Measurements from ENCODE around the gene CYB5D1.

CYB5D1 gene

GRCh38 chr17:7885367-7886226 is 27.8 kb downstream of the CYB5D1 start:
- peak in 15 of 51 donors; percentile 18 to 63 (median 37) for DNase-seq

DNA sequence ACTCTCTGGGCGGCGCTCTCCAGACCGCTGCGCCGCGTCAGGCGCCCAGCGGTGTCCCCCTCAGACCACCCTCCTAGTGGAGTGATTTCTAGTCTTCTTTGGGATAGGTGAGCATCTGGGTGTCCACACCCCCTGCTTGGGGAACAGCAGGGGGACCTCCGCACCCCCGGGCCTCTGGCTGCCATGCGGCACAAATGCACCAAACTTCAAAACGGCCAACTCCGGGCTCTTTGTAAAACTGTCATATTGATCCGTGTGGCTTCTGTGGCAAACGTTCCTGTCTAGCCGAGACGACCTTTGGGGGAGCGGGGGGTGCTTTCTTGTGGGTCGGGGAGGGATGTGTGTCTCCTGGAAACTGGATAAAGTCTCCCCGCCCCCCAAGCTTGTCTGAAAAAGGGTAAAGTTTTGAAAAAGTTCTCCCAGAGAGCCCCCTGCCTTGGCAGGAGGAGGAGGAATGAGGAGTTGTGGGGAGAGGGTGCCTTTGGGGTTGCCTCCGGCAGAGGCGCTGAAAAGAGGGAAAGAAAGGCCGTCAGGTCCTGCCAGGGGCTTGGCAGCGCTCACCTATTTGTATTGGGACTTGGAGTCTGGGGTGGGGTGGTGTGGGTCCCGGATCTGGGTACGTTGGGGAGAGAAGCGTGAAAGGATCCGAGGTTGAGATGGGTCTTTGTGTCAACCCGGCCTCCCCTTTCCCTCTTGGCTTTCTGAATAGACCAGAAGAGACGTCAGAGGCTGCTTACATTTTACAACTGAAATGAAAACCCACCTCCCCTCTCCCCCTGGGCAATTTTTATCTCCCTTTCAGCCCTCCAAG is 28.6 kb downstream of the CYB5D1 start:
- DNase-seq = peak in 7 of 51 donors; percentile 7 to 62 (median 36)

DNA sequence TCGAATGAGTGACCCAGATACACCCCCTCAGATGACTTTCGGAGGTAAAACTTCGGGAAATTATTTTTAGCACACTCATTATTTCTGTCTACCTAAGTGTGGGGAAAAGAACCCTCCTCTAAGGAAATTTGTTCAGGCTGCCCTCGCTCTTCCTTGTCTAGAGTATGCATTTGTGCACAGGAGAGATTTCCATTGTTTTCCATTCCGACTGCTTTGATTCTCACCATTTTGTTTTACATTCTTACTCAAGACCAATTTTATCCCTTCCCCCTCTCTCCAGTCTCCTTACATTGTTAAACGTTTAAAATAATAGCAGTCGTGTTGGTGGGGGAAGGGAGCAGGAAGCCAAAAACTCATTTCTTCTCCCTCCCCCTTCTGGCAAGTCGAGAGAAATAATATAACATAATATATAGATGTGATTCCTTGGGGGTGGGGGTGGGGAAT is 29.3 kb downstream of the CYB5D1 start:
- no peak for DNase-seq

DNA sequence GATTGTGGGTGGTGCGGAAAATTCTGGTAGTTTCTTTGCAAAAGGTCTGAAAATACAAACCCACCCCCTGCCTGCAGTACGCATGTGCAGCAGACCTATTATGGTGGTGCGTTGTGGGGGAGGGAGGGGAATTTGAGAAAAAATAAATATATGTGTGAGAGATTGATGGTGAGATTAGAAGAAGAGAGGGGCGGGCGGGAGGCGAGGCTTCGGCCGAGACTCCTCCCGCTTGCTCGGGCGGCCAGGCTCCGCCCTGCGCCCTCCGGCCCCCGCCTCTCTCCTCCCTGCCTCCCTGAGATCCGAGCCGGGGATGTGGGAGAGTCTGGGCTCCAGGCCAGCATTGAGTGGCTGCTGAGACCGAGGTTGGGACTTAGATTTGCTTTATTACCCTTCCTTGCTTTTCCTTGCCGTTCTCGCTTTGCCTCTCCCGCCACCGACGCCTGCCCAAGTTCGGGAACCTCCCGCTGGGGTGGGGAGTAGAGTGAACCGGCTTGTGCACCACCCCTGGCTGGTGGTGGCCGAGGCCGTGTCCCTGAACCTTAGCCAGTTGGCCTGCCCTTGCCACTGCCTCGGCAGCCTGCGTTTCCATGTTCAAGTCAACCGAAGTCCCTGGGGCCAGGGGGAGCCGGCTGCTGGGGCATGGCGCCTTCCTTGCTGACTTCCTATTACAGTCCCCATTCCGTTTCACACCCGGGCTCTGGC is 29.8 kb downstream of the CYB5D1 start:
- DNase-seq = peak in 49 of 51 donors; percentile 28 to 91 (median 83)

DNA sequence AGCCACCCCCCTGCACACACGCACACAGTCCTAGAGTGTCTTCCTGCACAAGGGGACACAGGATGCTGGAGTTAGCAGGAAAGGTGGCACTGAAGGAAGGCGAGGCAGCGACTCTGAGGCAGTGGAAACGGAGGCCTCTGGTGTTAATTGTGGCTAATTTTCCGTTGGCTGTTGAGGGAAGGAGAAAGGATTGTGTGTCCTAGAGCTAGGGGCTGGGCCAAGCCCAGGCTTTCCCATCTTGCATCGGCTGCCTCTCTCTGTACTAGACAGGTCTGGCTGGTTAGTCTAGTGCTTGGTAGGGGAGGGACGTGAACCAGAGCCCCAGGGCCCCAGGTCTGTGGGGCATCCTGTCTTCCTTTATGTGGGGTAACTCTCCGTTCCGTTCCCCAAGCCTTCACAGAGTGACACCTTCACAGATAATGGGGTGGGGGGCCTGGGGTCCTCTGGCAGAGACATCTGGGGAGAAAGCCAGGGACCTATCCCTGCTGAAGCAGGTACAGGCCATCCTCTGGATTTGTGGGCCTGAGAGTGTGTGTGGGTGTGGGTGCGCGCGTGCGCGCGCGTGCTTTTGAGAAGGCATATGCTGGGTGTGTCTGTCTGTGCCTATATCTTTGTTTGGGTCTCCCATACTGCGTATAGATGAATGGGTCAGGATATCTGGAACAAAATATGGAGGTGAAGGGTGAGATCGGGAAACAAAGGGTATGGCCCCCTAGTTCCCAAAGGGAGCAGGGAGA is 30.5 kb downstream of the CYB5D1 start, which contains the start of gene CHD3:
Gene CHD3 (plus strand): TSS at position 606 of the 737 bp plus-strand sequence. CDS start 212 bp downstream, outside the sequence.
- peak in 2 of 51 donors; percentile 43 to 50 for DNase-seq

DNA sequence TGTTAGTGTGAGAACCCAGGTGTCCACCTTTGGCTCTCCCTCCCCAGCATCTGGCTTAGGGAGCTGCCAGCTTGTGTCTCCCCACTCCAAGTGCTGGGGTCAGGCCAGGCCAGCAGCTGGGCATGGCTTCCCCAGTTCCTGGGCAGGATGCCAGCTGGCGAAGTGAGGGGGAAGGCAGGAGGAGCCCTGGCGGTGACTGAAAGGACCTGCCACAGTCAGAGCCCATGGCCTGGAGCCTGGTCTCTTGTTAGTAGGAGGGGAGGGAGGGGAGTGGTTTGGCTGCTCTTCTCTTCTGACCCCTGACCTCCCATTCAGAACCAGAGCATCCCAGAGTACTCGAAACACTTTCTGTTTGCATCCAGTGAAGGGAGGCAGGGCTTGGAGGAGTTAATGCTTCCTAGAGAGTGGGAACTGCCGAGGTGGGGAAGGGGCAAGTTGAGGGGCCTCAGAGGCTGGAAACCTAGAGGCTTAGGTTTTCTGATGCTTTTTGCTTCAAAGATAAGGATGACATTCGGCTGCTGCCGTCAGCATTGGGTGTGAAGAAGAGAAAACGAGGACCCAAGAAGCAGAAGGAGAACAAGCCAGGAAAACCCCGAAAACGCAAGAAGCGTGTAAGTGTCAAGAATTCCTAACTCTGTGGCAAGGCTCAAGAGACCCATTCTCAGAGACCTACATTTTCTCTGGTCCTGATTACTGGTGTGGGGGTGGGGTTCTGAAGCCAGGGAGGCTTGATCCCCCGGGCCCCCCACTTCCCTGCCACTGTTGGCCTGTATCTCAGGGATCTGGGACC is 31.6 kb downstream of the CYB5D1 start:
- DNase-seq = peak; percentile 38 to 99 (median 95)

DNA sequence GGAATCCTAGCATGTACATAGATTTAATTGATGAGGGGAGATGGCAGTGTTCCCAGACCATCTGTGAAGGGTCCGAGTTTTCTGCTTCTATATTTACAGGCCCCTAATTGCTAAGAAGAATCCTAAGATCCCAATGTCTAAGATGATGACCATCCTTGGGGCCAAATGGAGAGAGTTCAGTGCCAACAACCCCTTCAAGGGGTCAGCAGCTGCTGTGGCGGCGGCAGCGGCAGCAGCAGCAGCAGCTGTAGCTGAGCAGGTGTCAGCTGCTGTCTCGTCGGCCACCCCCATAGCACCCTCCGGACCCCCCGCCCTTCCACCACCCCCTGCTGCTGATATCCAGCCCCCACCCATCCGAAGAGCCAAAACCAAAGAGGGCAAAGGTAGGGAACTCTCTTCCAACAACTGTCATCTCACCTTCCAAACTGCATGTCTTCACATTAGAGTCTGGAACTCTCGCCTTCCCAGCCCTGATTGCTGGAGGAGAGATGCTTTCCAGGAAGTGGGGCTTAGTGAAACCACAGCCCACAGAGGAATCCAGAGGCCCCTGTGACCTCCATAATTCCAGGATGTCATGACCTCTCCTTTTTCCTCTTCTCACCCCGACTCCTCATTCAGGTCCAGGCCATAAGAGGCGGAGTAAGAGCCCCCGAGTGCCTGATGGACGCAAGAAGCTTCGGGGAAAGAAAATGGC is 35.5 kb downstream of the CYB5D1 start:
- no peak for DNase-seq

DNA sequence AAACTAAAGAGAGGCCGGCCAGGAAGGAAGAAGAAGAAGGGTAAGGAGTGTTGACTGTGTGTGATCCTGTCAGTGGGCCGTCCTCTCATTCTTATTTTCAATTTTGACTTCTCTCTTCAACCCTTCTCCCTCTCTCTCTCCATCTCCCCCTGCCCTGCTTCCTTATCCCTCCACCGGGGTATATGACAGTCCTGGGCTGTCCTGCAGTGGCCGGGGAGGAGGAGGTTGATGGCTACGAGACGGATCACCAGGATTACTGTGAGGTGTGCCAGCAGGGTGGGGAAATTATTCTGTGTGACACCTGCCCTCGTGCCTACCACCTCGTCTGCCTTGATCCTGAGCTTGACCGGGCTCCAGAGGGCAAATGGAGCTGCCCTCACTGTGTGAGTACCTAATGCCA is 36.4 kb downstream of the CYB5D1 start:
- DNase-seq = no peak

DNA sequence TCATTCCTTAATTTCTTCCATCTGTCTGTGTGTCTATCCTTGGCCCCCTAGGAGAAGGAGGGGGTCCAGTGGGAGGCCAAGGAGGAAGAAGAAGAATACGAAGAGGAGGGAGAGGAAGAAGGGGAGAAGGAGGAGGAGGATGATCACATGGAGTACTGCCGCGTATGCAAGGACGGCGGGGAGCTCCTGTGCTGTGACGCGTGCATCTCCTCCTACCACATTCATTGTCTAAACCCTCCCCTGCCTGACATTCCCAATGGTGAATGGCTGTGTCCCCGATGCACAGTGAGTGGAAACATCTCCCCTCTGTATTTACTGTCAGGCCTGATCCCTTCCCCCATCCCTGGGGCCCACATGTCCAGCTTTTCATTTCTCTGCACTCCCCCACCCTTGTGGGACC is 37.1 kb downstream of the CYB5D1 start:
- DNase-seq = no peak

GRCh38 chr17:7897090-7897489 is 39.3 kb downstream of the CYB5D1 start:
- DNase-seq = no peak

- peak in 8 of 51 donors; percentile 9 to 69 (median 34) for DNase-seq
Measured at GRCh38 chr17:7897773-7898172, 40.0 kb downstream of the CYB5D1 start.

GRCh38 chr17:7903154-7904103 is 45.6 kb downstream of the CYB5D1 start:
- peak in 4 of 51 donors; percentile 3 to 33 (median 22) for DNase-seq

DNA sequence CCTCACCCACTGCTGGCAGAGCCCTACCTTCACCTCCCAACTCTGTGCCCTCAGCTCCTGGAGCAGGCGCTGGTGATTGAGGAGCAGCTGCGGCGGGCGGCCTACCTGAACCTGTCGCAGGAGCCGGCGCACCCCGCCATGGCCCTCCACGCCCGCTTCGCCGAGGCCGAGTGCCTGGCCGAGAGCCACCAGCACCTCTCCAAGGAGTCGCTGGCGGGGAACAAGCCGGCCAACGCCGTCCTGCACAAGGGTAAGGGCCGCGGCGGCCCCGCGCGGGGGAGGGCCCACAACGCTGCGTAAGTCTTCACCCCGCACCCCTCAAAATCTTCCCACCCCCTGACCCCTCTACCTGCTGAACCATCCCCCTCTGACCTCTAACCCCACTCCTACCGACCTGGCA is 51.3 kb downstream of the CYB5D1 start:
- no peak for DNase-seq

DNA sequence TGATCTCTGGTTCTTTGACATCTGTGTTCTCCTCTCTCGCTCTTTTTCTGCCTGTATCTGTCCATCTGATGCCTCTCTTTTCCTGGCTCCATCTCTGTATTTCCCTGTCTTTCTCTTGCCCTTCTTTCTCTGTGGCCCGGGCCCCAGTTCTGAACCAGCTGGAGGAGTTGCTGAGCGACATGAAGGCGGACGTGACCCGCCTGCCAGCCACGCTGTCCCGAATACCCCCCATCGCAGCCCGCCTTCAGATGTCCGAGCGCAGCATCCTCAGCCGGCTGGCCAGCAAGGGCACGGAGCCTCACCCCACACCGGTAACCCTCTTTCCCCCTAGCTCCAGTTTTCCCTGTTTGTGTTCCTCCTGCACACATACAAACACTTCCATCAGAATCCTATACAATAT is 52.5 kb downstream of the CYB5D1 start:
- DNase-seq = no peak

DNA sequence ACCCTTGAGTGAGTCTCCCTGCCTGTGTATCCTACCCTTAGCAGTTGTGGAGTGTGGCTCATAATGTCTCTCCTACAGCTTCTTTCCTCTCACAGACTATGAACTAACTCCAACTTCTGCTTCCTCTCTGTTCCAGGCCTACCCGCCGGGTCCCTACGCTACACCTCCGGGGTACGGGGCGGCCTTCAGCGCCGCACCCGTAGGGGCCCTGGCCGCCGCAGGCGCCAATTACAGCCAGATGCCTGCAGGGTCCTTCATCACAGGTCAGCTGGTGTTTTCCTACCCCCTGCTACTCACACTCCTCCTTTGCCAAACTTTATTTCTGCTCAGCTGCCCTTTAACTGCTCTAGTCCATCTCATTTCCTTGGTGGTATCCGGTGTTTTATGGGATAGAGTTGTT is 52.9 kb downstream of the CYB5D1 start:
- no peak for DNase-seq

GRCh38 chr17:7911116-7911515 is 53.3 kb downstream of the CYB5D1 start:
- no peak for DNase-seq

All from hypothalamus (tissue), 51 donors.